Ammon's horn (tissue), 1 donor: ENCODE measurements around the gene MAMDC2.
"Not testable (repeated sequence)": the region's sequence is repeated elsewhere in the genome, so short reads cannot be mapped to it uniquely, and the experiment has no call there.

Experiments used
- DNase-seq: peaks from one replicate; pipeline ENCODE4 v3.0.0-alpha.2; 2016; ENCODE audit warnings: low spot score

MAMDC2 gene

GRCh38 chr9:70036641-70037040 lies 7.0 kb upstream of the MAMDC2 start:
- DNase-seq = no peak

GRCh38 chr9:70038171-70038621 lies 5.5 kb upstream of the MAMDC2 start:
- DNase-seq = not testable (repeated sequence)

GRCh38 chr9:70040376-70040903 lies 3.2 kb upstream of the MAMDC2 start:
- no peak for DNase-seq

GRCh38 chr9:70042461-70043215 lies 1.0 kb upstream of the MAMDC2 start:
- DNase-seq = no peak

GRCh38 chr9:70043285-70043684 lies 363 bp upstream of the MAMDC2 start:
- no peak for DNase-seq

GRCh38 chr9:70044490-70045307 lies 1.1 kb downstream of the MAMDC2 start:
- DNase-seq = no peak

GRCh38 chr9:70045452-70045851 lies 1.8 kb downstream of the MAMDC2 start:
- no peak for DNase-seq

GRCh38 chr9:70046274-70047070 lies 2.8 kb downstream of the MAMDC2 start:
- DNase-seq = peak; percentile 60

GRCh38 chr9:70049236-70049635 lies 5.6 kb downstream of the MAMDC2 start:
- peak; percentile 56 for DNase-seq

- DNase-seq = peak; percentile 21
These were observed 6.1 kb downstream of the MAMDC2 start for GRCh38 chr9:70049672-70050271.

- no peak for DNase-seq
These were observed 9.1 kb downstream of the MAMDC2 start for GRCh38 chr9:70052768-70053167.

- DNase-seq = peak; percentile 47
These were observed 10.2 kb downstream of the MAMDC2 start for GRCh38 chr9:70053864-70054263.

GRCh38 chr9:70054521-70054920 lies 10.9 kb downstream of the MAMDC2 start:
- DNase-seq = no peak

GRCh38 chr9:70055406-70056210 lies 12.0 kb downstream of the MAMDC2 start:
- no peak for DNase-seq

GRCh38 chr9:70056211-70056944 lies 12.7 kb downstream of the MAMDC2 start:
- DNase-seq = no peak

GRCh38 chr9:70058569-70059116 lies 15.0 kb downstream of the MAMDC2 start:
- DNase-seq = no peak

- DNase-seq = no peak
These were observed 16.7 kb downstream of the MAMDC2 start for GRCh38 chr9:70060148-70060882.

- no peak for DNase-seq
These were observed 17.3 kb downstream of the MAMDC2 start for GRCh38 chr9:70060883-70061507.

GRCh38 chr9:70061776-70062175 lies 18.1 kb downstream of the MAMDC2 start:
- no peak for DNase-seq
